Measurements from ENCODE around the gene PSAT1. TPM values are rescaled to one million over a fixed set of nuclear protein-coding genes. Genes with fewer than 3 reads are reported as not detected.

The PSAT1 gene
- total RNA-seq, 1 donor from 2014 or later: 66.5 TPM

- Mint-ChIP-seq H3K4me1 (ENCODE audit: low read depth) (peaks cover 4% of the 10 kb centered on the region), H3K9me3 (no peaks in the 10 kb centered on the region), H3K4me3 (ENCODE audit: low read depth) (no peak overlapping the region), H3K27ac (no peak overlapping the region), H3K36me3 (ENCODE audit: low read depth) (no peaks in the 10 kb centered on the region), H3K27me3 (ENCODE audit: low read depth) (peaks cover 12% of the 10 kb centered on the region)
- no peak for DNase-seq (ENCODE audit: low spot score)
- intact Hi-C loops (cut with micrococcal nuclease): no loop called here
These were observed 71.3 kb downstream of the PSAT1 start for GRCh38 chr9:78368236-78368635.

- H3K4me3 Mint-ChIP-seq (ENCODE audit: low read depth): no peak overlapping the region
- H3K27me3 Mint-ChIP-seq (ENCODE audit: low read depth): peaks cover 12% of the 10 kb centered on the region
- intact Hi-C loops (cut with micrococcal nuclease): loop anchor here (1.0 kb wide), 1 partner anchor 108 kb away; no protein-coding TSS in a partner anchor
- DNase-seq (ENCODE audit: low spot score): peak; percentile 22
- H3K4me1 Mint-ChIP-seq (ENCODE audit: low read depth): peaks cover 4% of the 10 kb centered on the region
- H3K27ac Mint-ChIP-seq: no peak overlapping the region
- no peaks in the 10 kb centered on the region for H3K9me3 Mint-ChIP-seq
- no peaks in the 10 kb centered on the region for H3K36me3 Mint-ChIP-seq (ENCODE audit: low read depth)
These were observed 72.8 kb downstream of the PSAT1 start for GRCh38 chr9:78369639-78370219.

GRCh38 chr9:78370991-78371390, 74.1 kb downstream of the PSAT1 start:
- H3K36me3 Mint-ChIP-seq (ENCODE audit: low read depth): no peaks in the 10 kb centered on the region
- H3K27ac Mint-ChIP-seq: no peak overlapping the region
- intact Hi-C loops (cut with micrococcal nuclease): no loop called here
- no peaks in the 10 kb centered on the region for H3K9me3 Mint-ChIP-seq
- no peak overlapping the region for H3K4me3 Mint-ChIP-seq (ENCODE audit: low read depth)
- peaks cover 12% of the 10 kb centered on the region for H3K27me3 Mint-ChIP-seq (ENCODE audit: low read depth)
- DNase-seq (ENCODE audit: low spot score): no peak
- peaks cover 2% of the 10 kb centered on the region for H3K4me1 Mint-ChIP-seq (ENCODE audit: low read depth)

- Mint-ChIP-seq H3K36me3 (ENCODE audit: low read depth) (no peaks in the 10 kb centered on the region), H3K27me3 (ENCODE audit: low read depth) (peaks cover 12% of the 10 kb centered on the region), H3K4me3 (ENCODE audit: low read depth) (no peak overlapping the region), H3K9me3 (no peaks in the 10 kb centered on the region), H3K27ac (no peak overlapping the region), H3K4me1 (ENCODE audit: low read depth) (peaks cover 2% of the 10 kb centered on the region)
- intact Hi-C loops (cut with micrococcal nuclease): no loop called here
- no peak for DNase-seq (ENCODE audit: low spot score)
These were observed 75.1 kb downstream of the PSAT1 start for GRCh38 chr9:78371981-78372380.

Other genes with a start within 250 kb of the PSAT1 start
- gene CEP78, start 61.0 kb upstream of the PSAT1 start, total RNA-seq: 33.7 and 36.5 TPM in 2 replicates

Measured in activated T-helper 2 cell treated with anti-CD3 and anti-CD28 coated beads, Interferon-gamma antibody, Interleukin-2, Interleukin-4, amounts not matched to agents 10 μg/mL and 5 μg/mL and 100 μg/mL, durations not matched to agents 14 hours and 24 hours and 36 hours (primary cell).